Measurements from ENCODE around the gene CLN6. TPM values are rescaled to one million over a fixed set of nuclear protein-coding genes. Genes with fewer than 3 reads are reported as not detected.
"Not testable (repeated sequence)": the region's sequence is repeated elsewhere in the genome, so short reads cannot be mapped to it uniquely, and the experiment has no call there.

Gene CLN6
- total RNA-seq, 1 donor from 2014 or later: 46.6 TPM

GRCh38 chr15:68230157-68231100 lies 901 bp upstream of the CLN6 start:
- Mint-ChIP-seq H3K27me3 (peaks cover 16% of the 10 kb centered on the region), H3K27ac (peak overlapping the region; percentile 93), H3K36me3 (ENCODE audit: insufficient read depth) (no peaks in the 10 kb centered on the region), H3K4me3 (ENCODE audit: low read depth) (peak overlapping the region; percentile 93), H3K9me3 (ENCODE audit: low read depth) (no peaks in the 10 kb centered on the region), H3K4me1 (ENCODE audit: low read depth) (peaks cover 17% of the 10 kb centered on the region)
- TF ChIP-seq CTCF (IDR thresholded peaks at IDR 0.05; ENCODE audit: unreplicated experiment): no peak
- no peak for DNase-seq (ENCODE audit: low spot score, unreplicated experiment)

GRCh38 chr15:68228971-68229385 lies 550 bp downstream of the CLN6 start:
- DNase-seq (ENCODE audit: low spot score, unreplicated experiment): no peak
- no peaks in the 10 kb centered on the region for H3K36me3 Mint-ChIP-seq (ENCODE audit: insufficient read depth)

GRCh38 chr15:68228143-68228970 lies 1.2 kb downstream of the CLN6 start:
- H3K27me3 Mint-ChIP-seq: peaks cover 16% of the 10 kb centered on the region
- no peak for TF ChIP-seq CTCF (IDR thresholded peaks at IDR 0.05; ENCODE audit: unreplicated experiment)
- H3K27ac Mint-ChIP-seq: peak overlapping the region; percentile 71
- H3K36me3 Mint-ChIP-seq (ENCODE audit: insufficient read depth): no peaks in the 10 kb centered on the region
- DNase-seq (ENCODE audit: low spot score, unreplicated experiment): no peak
- peak overlapping the region; percentile 76 for H3K4me3 Mint-ChIP-seq (ENCODE audit: low read depth)
- no peaks in the 10 kb centered on the region for H3K9me3 Mint-ChIP-seq (ENCODE audit: low read depth)
- H3K4me1 Mint-ChIP-seq (ENCODE audit: low read depth): peaks cover 13% of the 10 kb centered on the region

More at GRCh38 chr15:68228971-68229385, 550 bp downstream of the CLN6 start:
- H3K27me3 Mint-ChIP-seq: peaks cover 16% of the 10 kb centered on the region
- peak overlapping the region; percentile 76 for H3K4me3 Mint-ChIP-seq (ENCODE audit: low read depth)
- peak overlapping the region; percentile 71 for H3K27ac Mint-ChIP-seq
- no peaks in the 10 kb centered on the region for H3K9me3 Mint-ChIP-seq (ENCODE audit: low read depth)
- peaks cover 13% of the 10 kb centered on the region for H3K4me1 Mint-ChIP-seq (ENCODE audit: low read depth)
- TF ChIP-seq CTCF (IDR thresholded peaks at IDR 0.05; ENCODE audit: unreplicated experiment): no peak

- TF ChIP-seq CTCF (IDR thresholded peaks at IDR 0.05; ENCODE audit: unreplicated experiment): no peak
- no peak overlapping the region for H3K27ac Mint-ChIP-seq
Measured at GRCh38 chr15:68227643-68228142, 1.8 kb downstream of the CLN6 start.

GRCh38 chr15:68225442-68225841 lies 4.1 kb downstream of the CLN6 start:
- H3K27me3 Mint-ChIP-seq; H3K36me3 Mint-ChIP-seq (ENCODE audit: insufficient read depth); DNase-seq (ENCODE audit: low spot score, unreplicated experiment); H3K4me3 Mint-ChIP-seq (ENCODE audit: low read depth); H3K9me3 Mint-ChIP-seq (ENCODE audit: low read depth): not testable (repeated sequence)
- Mint-ChIP-seq H3K27ac (peak overlapping the region; percentile 33), H3K4me1 (ENCODE audit: low read depth) (peaks cover 16% of the 10 kb centered on the region)

More at GRCh38 chr15:68227643-68228142, 1.8 kb downstream of the CLN6 start:
- Mint-ChIP-seq H3K36me3 (ENCODE audit: insufficient read depth) (peaks cover 4% of the 10 kb centered on the region), H3K9me3 (ENCODE audit: low read depth) (no peaks in the 10 kb centered on the region), H3K27me3 (peaks cover 16% of the 10 kb centered on the region), H3K4me1 (ENCODE audit: low read depth) (peaks cover 16% of the 10 kb centered on the region), H3K4me3 (ENCODE audit: low read depth) (peak overlapping the region; percentile 76)
- DNase-seq (ENCODE audit: low spot score, unreplicated experiment): no peak

All from progenitor cell of endocrine pancreas (in vitro differentiated cells).